B cell (primary cell): ENCODE data around the gene BACH2.

Source experiments
- CTCF ChIP-seq: fragments of 200-600 bp; IDR thresholded peaks from one replicate; pipeline ENCODE4 v1.8.0; 2022; ENCODE audit warnings: antibody characterized with exemption, mild to moderate bottlenecking
- EZH2 ChIP-seq: IDR thresholded peaks from 2 replicates; pipeline ENCODE4 v1.6.1; 2012; ENCODE audit warnings: borderline replicate concordance, low read depth, mild to moderate bottlenecking, moderate library complexity, low read length; ENCODE audit not compliant: insufficient read depth, poor library complexity, severe bottlenecking

- no peak for TF ChIP-seq CTCF
- TF ChIP-seq EZH2 = no peak
Observed at GRCh38 chr6:90209527-90209926, 87.1 kb downstream of the BACH2 start.
